Ovary (tissue), 10 donors: ENCODE results near the gene SSMEM1. TPM values are rescaled to one million over a fixed set of nuclear protein-coding genes. Genes with fewer than 3 reads are reported as not detected.

ENCODE experiments used
- DNase-seq, 5 donors: peaks; one replicate each; pipeline ENCODE4 v3.0.0-alpha.2; 2019 to 2020
- H3K27ac ChIP-seq, 2 donors: fragments of 200-600 bp; one replicate each; pipeline versions ENCODE4 v1.5.1 to v1.8.0; 2019 to 2022
- H3K27me3 ChIP-seq: fragments of 200-600 bp; one replicate; pipeline ENCODE4 v1.8.0; 2022
- H3K36me3 ChIP-seq: fragments of 200-600 bp; sonication (generic); one replicate; pipeline ENCODE4 v1.5.1; 2019
- H3K4me1 ChIP-seq: one replicate; pipeline ENCODE4 v1.8.1; 2013; ENCODE audit warnings: mild to moderate bottlenecking, moderate library complexity; ENCODE audit not compliant: insufficient read depth
- H3K4me3 ChIP-seq: fragments of 200-600 bp; sonication (generic); one replicate; pipeline ENCODE4 v1.5.1; 2017
- H3K9me3 ChIP-seq, 2 donors: fragments of 200-600 bp in 1 of 2; sonication (generic) in 1 of 2; one replicate each; pipeline versions ENCODE4 v1.5.1 to v1.8.1; 2013 to 2019; ENCODE audit warnings: mild to moderate bottlenecking in 1 of 2, moderate library complexity in 1 of 2
- EP300 ChIP-seq: sonication (generic); formaldehyde crosslinking; IDR thresholded peaks from one replicate; pipeline ENCODE4 v1.6.1; 2017; ENCODE audit warnings: antibody characterized with exemption
- POLR2A ChIP-seq: fragments of 450-650 bp; IDR thresholded peaks from one replicate; pipeline ENCODE4 v1.6.1; 2017; ENCODE audit warnings: antibody characterized with exemption, mild to moderate bottlenecking, moderate library complexity
- WGBS, 3 donors: extraction: QIAGEN DNeasy Blood & Tissue Kit in 1 of 3; methylation state at CpG; one replicate each; pipeline versions ENCODE4 v1.1.5 to v1.1.7; 2013 to 2017; 5-methylcytosine and 5-hydroxymethylcytosine counted together
- intact Hi-C, 4 donors: fragments of 100-400 bp; cut with DNase I; formaldehyde crosslinking; loops; one replicate each; pipeline versions ENCODE4 v1.11.0 to v1.15.1; 2022 to 2023
- long read RNA-seq, 3 donors: library from polyadenylated mRNA in 2 of 3; unstranded in 2 of 3; transcript quantifications; one replicate each; pipeline ENCODE4 v2.0.0 and lab custom pipeline, GENCODE V29; 2021 to 2026
- polyA plus RNA-seq, 2 donors: library from polyadenylated mRNA; stranded (reverse); fragments of 200-250 nt in 1 of 2; fragments of 350-450 nt in 1 of 2; fragmentation: Illumina TruSeq in 1 of 2; extraction: RNeasy Lipid Tissue Mini Kit (QIAGEN cat#74804) in 1 of 2; gene quantifications; one replicate each; pipeline ENCODE4 v1.2.3, GENCODE V29; 2013 to 2014
- total RNA-seq, 7 donors: library from RNA; depleted of rRNA in 2 of 7; stranded (reverse); fragments of >200 nt in 2 of 7; fragmentation: NEBNext Ultra II Directional in 3 of 7; extraction: Animal tissue kit (Norgen Biotek cat#: 25700) in 3 of 7; gene quantifications; one replicate each; pipeline versions ENCODE4 v1.1.0 to v1.2.4, GENCODE V29; 2016 to 2023
- TF ChIP-seq, protein P1 (sequence below), 3 donors: fragments of 450-650 bp in 2 of 3; fragments of 200-600 bp in 1 of 3; IDR thresholded peaks; one replicate each; pipeline versions ENCODE4 v1.5.1 to v1.8.0; 2016 to 2022; ENCODE audit warnings: antibody characterized with exemption in 3 of 3, mild to moderate bottlenecking in 1 of 3
- donor health status: DM: no; HTN: no; CAD: no; lungs with moderate emphysema.
- donor health status: DM: no; HTN: no; CAD: no.
- donor health status: Bipolar disorder and iron deficiency.
- donor health status: DM: yes; HTN: yes; CAD: no.
- donor health status: DM: no; HTN: no; CAD: no.
- donor health status: DM: yes; HTN: yes; CAD: no.

SSMEM1 gene, protein sequence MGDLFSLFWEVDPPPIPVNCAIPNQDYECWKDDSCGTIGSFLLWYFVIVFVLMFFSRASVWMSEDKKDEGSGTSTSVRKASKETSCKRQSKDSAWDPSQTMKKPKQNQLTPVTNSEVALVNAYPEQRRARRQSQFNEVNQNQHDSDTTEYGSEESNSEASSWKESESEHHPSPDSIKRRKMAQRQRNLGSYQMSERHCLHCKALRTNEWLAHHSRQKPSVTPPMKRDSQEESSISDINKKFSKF
- total RNA-seq (not detected), polyA plus RNA-seq (not detected)
- long read RNA-seq, donor 1: 0 reads
- long read RNA-seq, donor 2: 0 reads
- long read RNA-seq, donor 3: 0 reads

DNA sequence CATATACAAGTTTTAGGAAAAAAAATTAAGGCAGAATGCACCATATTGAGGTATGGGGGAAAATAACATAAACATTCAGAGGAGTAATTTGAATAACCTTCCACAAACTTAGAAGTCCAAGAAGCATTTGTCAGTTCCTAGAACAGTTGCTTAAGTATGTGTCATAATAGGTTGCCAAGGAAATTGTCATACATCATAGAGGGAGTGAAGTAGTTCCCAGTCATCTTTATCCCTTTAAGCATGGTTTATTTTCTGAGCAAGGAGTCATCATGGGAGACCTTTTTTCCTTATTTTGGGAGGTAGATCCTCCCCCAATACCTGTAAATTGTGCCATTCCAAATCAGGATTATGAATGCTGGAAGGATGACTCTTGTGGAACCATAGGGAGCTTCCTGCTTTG, at the start of gene SSMEM1:
Gene SSMEM1 (plus strand): TSS at position 219 of the 400 bp plus-strand sequence. CDS start 51 bp downstream, at position 270.
- no peaks in the 10 kb centered on the region for H3K36me3 ChIP-seq
- intact Hi-C loops: no loop called here
- no peak for DNase-seq
- H3K9me3 ChIP-seq: no peaks in the 10 kb centered on the region
- H3K4me1 ChIP-seq: no peaks in the 10 kb centered on the region
- H3K27me3 ChIP-seq: no peaks in the 10 kb centered on the region
- no peak within 1 kb of the TSS for H3K4me3 ChIP-seq
- no peak within 1 kb of the TSS for H3K27ac ChIP-seq
- TF ChIP-seq POLR2A: no peak
- no peak for TF ChIP-seq EP300
- TF ChIP-seq, protein P1, sequence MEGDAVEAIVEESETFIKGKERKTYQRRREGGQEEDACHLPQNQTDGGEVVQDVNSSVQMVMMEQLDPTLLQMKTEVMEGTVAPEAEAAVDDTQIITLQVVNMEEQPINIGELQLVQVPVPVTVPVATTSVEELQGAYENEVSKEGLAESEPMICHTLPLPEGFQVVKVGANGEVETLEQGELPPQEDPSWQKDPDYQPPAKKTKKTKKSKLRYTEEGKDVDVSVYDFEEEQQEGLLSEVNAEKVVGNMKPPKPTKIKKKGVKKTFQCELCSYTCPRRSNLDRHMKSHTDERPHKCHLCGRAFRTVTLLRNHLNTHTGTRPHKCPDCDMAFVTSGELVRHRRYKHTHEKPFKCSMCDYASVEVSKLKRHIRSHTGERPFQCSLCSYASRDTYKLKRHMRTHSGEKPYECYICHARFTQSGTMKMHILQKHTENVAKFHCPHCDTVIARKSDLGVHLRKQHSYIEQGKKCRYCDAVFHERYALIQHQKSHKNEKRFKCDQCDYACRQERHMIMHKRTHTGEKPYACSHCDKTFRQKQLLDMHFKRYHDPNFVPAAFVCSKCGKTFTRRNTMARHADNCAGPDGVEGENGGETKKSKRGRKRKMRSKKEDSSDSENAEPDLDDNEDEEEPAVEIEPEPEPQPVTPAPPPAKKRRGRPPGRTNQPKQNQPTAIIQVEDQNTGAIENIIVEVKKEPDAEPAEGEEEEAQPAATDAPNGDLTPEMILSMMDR (IDR thresholded peaks at IDR 0.05): no peak

- Histone ChIP-seq H3K4me3 (no peak overlapping the region), H3K4me1 (no peaks in the 10 kb centered on the region), H3K36me3 (no peaks in the 10 kb centered on the region), H3K27ac (no peak overlapping the region), H3K9me3 (no peaks in the 10 kb centered on the region), H3K27me3 (no peaks in the 10 kb centered on the region)
- DNase-seq: no peak
- 97% methylated on average over 2 of the region's 2 CpGs for WGBS, 3 donors
- no peak for TF ChIP-seq POLR2A
- no peak for TF ChIP-seq EP300
- TF ChIP-seq, protein P1 (IDR thresholded peaks at IDR 0.05): no peak
- intact Hi-C loops: no loop called here
Observed at GRCh38 chr7:130160023-130160422, 47.6 kb upstream of the SSMEM1 start.

DNA sequence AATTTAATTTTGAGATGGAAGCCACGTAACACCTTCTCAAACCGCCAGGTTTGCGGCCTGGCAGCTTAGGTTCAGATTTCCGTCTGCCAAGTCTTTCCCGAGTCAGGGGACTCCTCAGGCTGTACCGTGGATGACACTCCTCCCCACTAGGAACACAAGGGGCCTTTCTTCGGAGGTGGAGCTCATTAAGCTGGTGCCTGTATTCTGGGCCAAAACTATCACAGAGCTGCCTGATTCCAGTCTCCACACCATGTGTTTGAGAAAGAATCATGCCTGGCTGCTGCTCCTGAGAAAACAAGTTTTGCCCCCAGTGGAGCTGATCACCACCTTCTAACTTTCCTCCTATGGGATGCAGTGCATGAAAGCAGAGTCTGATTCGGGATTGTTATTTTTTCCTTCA, 47.2 kb upstream of the SSMEM1 start:
- DNase-seq: no peak
- Histone ChIP-seq H3K27ac (no peak overlapping the region), H3K36me3 (no peaks in the 10 kb centered on the region), H3K4me1 (no peaks in the 10 kb centered on the region), H3K27me3 (no peaks in the 10 kb centered on the region), H3K9me3 (no peaks in the 10 kb centered on the region), H3K4me3 (no peak overlapping the region)
- no peak for TF ChIP-seq EP300
- TF ChIP-seq, protein P1 (IDR thresholded peaks at IDR 0.05): no peak
- no peak for TF ChIP-seq POLR2A
- intact Hi-C loops: no loop called here
- WGBS, 3 donors: 93 to 96% (median 96%) methylated on average over 8 of the region's 8 CpGs

DNA sequence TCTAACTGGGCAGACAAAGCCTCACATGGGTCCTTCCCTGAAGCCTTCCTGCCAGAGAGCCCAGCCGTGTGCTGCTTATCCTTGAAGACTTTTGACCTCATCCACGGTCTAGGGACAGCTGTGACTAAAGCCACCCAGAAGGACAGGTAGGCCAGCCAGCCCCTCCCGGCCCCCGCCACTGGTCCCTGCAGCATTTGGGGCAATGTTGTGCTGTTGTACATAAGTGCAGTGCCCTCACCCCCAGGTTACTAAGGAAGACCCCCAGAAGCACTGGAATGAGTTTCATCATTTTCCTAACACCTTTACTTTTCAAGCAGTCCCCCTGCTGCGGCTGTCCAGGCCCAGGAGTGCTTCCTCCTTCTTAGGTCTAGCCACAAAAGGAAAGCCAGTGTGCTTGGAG, 45.5 kb upstream of the SSMEM1 start:
- intact Hi-C loops: no loop called here
- DNase-seq: no peak

More for the DNA sequence above, 45.5 kb upstream of the SSMEM1 start:
- H3K36me3 ChIP-seq: no peaks in the 10 kb centered on the region
- WGBS, 3 donors: 83 to 97% (median 91%) methylated on average over 5 of the region's 5 CpGs
- no peak overlapping the region for H3K4me3 ChIP-seq
- no peak overlapping the region for H3K27ac ChIP-seq
- H3K9me3 ChIP-seq: no peaks in the 10 kb centered on the region
- no peak for TF ChIP-seq EP300
- TF ChIP-seq, protein P1 (IDR thresholded peaks at IDR 0.05): no peak
- no peak for TF ChIP-seq POLR2A
- no peaks in the 10 kb centered on the region for H3K27me3 ChIP-seq
- no peaks in the 10 kb centered on the region for H3K4me1 ChIP-seq
